OCI-LY3 (cell line): Measurements from ENCODE around the gene TAF4.

Experiments used
- H2AFZ ChIP-seq: fragments of 200-600, 300-600 bp; shearing (Covaris generic); 2 replicates; pipeline ENCODE4 v1.6.0; 2014; ENCODE audit warnings: antibody characterized with exemption, low read depth, low read length
- H3K27ac ChIP-seq: fragments of 200-600, 300-600 bp; sonication (generic); 2 replicates; pipeline ENCODE4 v1.5.1; 2014; ENCODE audit warnings: mild to moderate bottlenecking, low read length, moderate library complexity, mixed read lengths
- H3K27me3 ChIP-seq: fragments of 200-600, 300-600 bp; sonication (generic); 2 replicates; pipeline ENCODE4 v1.6.1; 2014; ENCODE audit warnings: low read depth, low read length, mixed read lengths
- H3K36me3 ChIP-seq: fragments of 200-600, 300-600 bp; sonication (generic); replicated peaks from 2 replicates; pipeline ENCODE3; 2014; ENCODE audit warnings: low read depth, low read length, mixed read lengths
- H3K4me1 ChIP-seq: fragments of 300-600, 200-600 bp; sonication (generic); 2 replicates; pipeline ENCODE4 v1.6.1; 2014; ENCODE audit warnings: low read length, mixed read lengths
- H3K4me2 ChIP-seq: fragments of 200-600, 300-600 bp; sonication (generic); 2 replicates; pipeline ENCODE4 v1.6.1; 2014; ENCODE audit warnings: low read length, mixed read lengths
- H3K4me3 ChIP-seq: fragments of 300-600, 200-600 bp; sonication (generic); 2 replicates; pipeline ENCODE4 v1.5.1; 2014; ENCODE audit warnings: antibody characterized with exemption, mild to moderate bottlenecking, low read length, moderate library complexity
- H3K79me2 ChIP-seq: fragments of 300-600, 200-600 bp; shearing (Covaris generic); 2 replicates; pipeline ENCODE4 v1.6.1; 2014; ENCODE audit warnings: mild to moderate bottlenecking, low read length, mixed read lengths
- H3K9ac ChIP-seq: fragments of 300-600, 200-600 bp; shearing (Covaris generic); 2 replicates; pipeline ENCODE4 v1.6.0; 2014; ENCODE audit warnings: mild to moderate bottlenecking, low read length, moderate library complexity
- H3K9me3 ChIP-seq: fragments of 200-600, 300-600 bp; shearing (Covaris generic); 2 replicates; pipeline ENCODE4 v1.6.1; 2014; ENCODE audit warnings: low read length, mixed read lengths; ENCODE audit not compliant: insufficient read depth
- H4K20me1 ChIP-seq: fragments of 200-600, 300-600 bp; sonication (generic); 2 replicates; pipeline ENCODE4 v1.6.1; 2016; ENCODE audit warnings: low read length, mixed read lengths; ENCODE audit not compliant: insufficient read depth
- EZH2phosphoT487 ChIP-seq: fragments of 200-600 bp; shearing (Covaris generic); IDR thresholded peaks from 2 replicates; pipeline ENCODE4 v1.6.1; 2018; ENCODE audit warnings: antibody characterized with exemption, mixed run types, low read depth
- TF ChIP-seq, protein P1 (sequence below): fragments of 200-600, 300-600 bp; sonication (generic); IDR thresholded peaks from 2 replicates; pipeline ENCODE4 v1.5.1; 2014; ENCODE audit warnings: antibody characterized with exemption, low read length, low read depth

TAF4 gene

GRCh38 chr20:61940491-61940890, 125.2 kb downstream of the TAF4 start:
- TF ChIP-seq, protein P1, sequence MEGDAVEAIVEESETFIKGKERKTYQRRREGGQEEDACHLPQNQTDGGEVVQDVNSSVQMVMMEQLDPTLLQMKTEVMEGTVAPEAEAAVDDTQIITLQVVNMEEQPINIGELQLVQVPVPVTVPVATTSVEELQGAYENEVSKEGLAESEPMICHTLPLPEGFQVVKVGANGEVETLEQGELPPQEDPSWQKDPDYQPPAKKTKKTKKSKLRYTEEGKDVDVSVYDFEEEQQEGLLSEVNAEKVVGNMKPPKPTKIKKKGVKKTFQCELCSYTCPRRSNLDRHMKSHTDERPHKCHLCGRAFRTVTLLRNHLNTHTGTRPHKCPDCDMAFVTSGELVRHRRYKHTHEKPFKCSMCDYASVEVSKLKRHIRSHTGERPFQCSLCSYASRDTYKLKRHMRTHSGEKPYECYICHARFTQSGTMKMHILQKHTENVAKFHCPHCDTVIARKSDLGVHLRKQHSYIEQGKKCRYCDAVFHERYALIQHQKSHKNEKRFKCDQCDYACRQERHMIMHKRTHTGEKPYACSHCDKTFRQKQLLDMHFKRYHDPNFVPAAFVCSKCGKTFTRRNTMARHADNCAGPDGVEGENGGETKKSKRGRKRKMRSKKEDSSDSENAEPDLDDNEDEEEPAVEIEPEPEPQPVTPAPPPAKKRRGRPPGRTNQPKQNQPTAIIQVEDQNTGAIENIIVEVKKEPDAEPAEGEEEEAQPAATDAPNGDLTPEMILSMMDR: no peak
- TF ChIP-seq EZH2phosphoT487: no peak
- H3K36me3 ChIP-seq: no peaks in the 10 kb centered on the region
- no peak overlapping the region for H3K9ac ChIP-seq
- H3K79me2 ChIP-seq: no peaks in the 10 kb centered on the region
- no peaks in the 10 kb centered on the region for H3K9me3 ChIP-seq
- no peaks in the 10 kb centered on the region for H3K4me1 ChIP-seq
- no peak overlapping the region for H2AFZ ChIP-seq
- H3K27ac ChIP-seq: no peak overlapping the region
- H4K20me1 ChIP-seq: no peaks in the 10 kb centered on the region
- no peak overlapping the region for H3K4me2 ChIP-seq
- no peaks in the 10 kb centered on the region for H3K27me3 ChIP-seq
- no peak overlapping the region for H3K4me3 ChIP-seq

GRCh38 chr20:61939691-61940360, 125.9 kb downstream of the TAF4 start:
- Histone ChIP-seq H3K4me3 (no peak overlapping the region), H3K4me1 (no peaks in the 10 kb centered on the region), H3K9ac (no peak overlapping the region), H3K27me3 (no peaks in the 10 kb centered on the region), H3K9me3 (no peaks in the 10 kb centered on the region), H3K79me2 (no peaks in the 10 kb centered on the region), H3K27ac (no peak overlapping the region), H3K36me3 (no peaks in the 10 kb centered on the region), H3K4me2 (no peak overlapping the region), H2AFZ (no peak overlapping the region), H4K20me1 (no peaks in the 10 kb centered on the region)
- TF ChIP-seq, protein P1: no peak
- no peak for TF ChIP-seq EZH2phosphoT487

- TF ChIP-seq, protein P1: no peak
- no peak for TF ChIP-seq EZH2phosphoT487
- Histone ChIP-seq H2AFZ (no peak overlapping the region), H3K27ac (no peak overlapping the region), H4K20me1 (no peaks in the 10 kb centered on the region), H3K9me3 (no peaks in the 10 kb centered on the region), H3K79me2 (no peaks in the 10 kb centered on the region), H3K27me3 (no peaks in the 10 kb centered on the region), H3K36me3 (no peaks in the 10 kb centered on the region), H3K9ac (no peak overlapping the region), H3K4me3 (no peak overlapping the region), H3K4me1 (no peaks in the 10 kb centered on the region), H3K4me2 (no peak overlapping the region)
Observed at GRCh38 chr20:61938839-61939690, 126.6 kb downstream of the TAF4 start.

DNA sequence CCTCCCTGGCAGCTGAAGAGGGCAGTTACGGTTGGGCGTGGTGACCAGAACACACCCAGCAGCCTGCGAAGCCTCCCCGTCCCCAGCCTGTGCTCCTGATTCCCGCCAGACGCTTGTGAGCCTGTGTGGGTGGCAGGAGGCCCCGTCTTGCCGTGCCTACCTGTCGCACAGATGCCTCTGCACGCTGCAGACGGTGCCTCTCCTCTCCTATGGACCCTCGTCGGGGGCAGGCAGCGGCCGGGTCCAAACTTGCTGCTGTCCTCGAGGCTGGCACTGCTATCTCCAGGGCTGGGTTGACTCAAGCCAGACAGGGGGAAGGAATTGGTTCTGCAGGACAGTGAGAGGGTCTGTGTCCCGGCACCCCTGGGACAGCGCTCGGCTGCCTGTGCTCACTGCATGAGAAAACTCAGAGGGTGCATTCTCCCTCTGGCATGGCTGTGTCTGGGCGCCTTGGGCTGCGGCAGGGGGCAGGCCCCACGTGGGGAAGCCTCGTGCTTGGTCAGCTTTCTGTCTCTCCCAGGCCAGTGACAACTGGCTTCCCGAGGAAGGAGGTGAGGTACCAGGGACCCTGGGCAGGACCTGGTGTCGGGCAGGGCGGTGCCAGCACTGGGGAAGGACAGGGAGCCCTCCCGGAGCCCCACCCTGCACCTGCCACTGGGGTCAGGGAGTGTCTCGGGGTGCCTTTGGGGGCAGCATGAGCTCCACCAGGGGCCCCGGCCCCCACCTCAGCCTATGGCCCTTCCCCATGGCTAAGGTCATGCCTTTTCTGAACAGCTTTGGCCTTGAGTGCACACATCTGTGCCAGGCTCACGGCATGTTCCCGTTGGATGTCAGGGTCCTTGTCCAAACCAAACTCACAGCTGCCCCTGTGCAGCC, 127.5 kb downstream of the TAF4 start:
- no peak overlapping the region for H3K9ac ChIP-seq
- no peak overlapping the region for H3K4me3 ChIP-seq
- no peaks in the 10 kb centered on the region for H3K27me3 ChIP-seq

More for the DNA sequence above, 127.5 kb downstream of the TAF4 start:
- Histone ChIP-seq H4K20me1 (no peaks in the 10 kb centered on the region), H2AFZ (no peak overlapping the region), H3K27ac (no peak overlapping the region), H3K36me3 (no peaks in the 10 kb centered on the region), H3K4me1 (no peaks in the 10 kb centered on the region), H3K79me2 (no peaks in the 10 kb centered on the region), H3K4me2 (no peak overlapping the region), H3K9me3 (no peaks in the 10 kb centered on the region)
- TF ChIP-seq, protein P1: no peak
- no peak for TF ChIP-seq EZH2phosphoT487
